GM10266 (cell line): ENCODE measurements around the gene AGPAT1.
"Not testable (repeated sequence)": the region's sequence is repeated elsewhere in the genome, so short reads cannot be mapped to it uniquely, and the experiment has no call there.

Experiments used
- DNase-seq: peaks from one replicate; pipeline ENCODE4 v3.0.0; 2012; ENCODE audit errors: extremely low spot score
- TF ChIP-seq, protein P1 (sequence below): IDR thresholded peaks from 2 replicates; pipeline ENCODE4 v1.5.1; 2012; ENCODE audit warnings: mild to moderate bottlenecking, low read depth; ENCODE audit not compliant: control insufficient read depth, insufficient read depth; ENCODE audit errors: missing control alignments

The AGPAT1 gene

DNA sequence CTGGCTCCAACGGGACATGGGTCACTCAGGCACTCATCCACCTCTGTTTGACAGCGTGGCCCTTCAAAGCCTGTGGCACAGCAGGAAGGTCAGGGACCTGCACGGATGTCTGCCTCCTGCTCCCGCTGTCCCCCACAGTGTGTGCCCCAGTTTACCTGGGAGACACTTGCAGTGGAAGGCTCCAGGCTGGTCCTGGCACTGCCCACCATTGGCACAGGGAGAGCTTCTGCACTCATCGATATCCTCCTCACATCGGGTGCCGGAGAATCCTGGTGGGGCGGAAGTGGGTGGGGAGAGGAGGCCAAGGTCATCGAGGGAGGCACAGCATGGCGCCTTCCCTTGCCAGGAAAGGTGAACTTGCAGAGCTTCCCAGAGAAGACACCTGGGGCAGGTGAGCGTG is 41.1 kb upstream of the AGPAT1 start:
- TF ChIP-seq, protein P1, sequence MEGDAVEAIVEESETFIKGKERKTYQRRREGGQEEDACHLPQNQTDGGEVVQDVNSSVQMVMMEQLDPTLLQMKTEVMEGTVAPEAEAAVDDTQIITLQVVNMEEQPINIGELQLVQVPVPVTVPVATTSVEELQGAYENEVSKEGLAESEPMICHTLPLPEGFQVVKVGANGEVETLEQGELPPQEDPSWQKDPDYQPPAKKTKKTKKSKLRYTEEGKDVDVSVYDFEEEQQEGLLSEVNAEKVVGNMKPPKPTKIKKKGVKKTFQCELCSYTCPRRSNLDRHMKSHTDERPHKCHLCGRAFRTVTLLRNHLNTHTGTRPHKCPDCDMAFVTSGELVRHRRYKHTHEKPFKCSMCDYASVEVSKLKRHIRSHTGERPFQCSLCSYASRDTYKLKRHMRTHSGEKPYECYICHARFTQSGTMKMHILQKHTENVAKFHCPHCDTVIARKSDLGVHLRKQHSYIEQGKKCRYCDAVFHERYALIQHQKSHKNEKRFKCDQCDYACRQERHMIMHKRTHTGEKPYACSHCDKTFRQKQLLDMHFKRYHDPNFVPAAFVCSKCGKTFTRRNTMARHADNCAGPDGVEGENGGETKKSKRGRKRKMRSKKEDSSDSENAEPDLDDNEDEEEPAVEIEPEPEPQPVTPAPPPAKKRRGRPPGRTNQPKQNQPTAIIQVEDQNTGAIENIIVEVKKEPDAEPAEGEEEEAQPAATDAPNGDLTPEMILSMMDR, result no peak
- DNase-seq, result no peak

DNA sequence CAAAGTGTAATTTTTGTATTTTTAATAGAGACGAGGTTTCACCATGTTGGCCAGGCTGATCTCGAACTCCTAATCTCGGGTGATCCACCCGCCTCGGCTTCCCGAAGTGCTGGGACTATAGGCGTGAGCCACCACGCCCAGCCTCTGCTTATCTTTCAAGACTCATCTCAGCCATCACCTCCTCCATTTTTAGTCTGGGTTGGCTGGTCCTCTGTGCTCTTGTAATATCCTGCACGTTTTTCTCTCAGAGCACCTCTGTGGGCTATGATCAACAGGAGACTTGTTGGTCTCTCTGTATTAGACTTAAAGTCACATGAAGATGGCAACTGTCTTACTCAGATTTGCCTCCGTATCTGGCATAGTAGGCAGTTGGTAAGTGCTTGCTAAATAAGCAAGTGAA is 40.4 kb upstream of the AGPAT1 start:
- TF ChIP-seq, protein P1, result no peak
- DNase-seq, result no peak

DNA sequence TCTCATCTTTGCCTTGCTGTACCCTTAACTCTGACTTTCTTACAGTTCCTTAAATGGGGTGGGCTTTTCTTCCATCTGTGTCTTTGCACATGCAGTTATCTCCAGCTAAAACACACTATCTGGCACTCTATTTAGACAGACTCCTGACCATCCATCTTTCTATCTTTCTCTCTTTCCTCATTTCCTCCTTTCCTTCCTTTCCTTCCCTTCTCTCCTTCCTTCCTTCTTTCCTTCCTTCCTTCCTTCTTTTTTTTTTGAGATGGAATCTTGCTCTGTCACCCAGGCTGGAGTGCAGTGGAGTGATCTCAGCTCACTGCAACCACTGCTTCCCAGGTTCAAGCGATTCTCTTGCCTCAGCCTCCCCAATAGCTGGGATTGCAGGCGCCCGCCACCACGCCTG is 39.7 kb upstream of the AGPAT1 start:
- TF ChIP-seq, protein P1, result no peak
- no peak for DNase-seq

DNA sequence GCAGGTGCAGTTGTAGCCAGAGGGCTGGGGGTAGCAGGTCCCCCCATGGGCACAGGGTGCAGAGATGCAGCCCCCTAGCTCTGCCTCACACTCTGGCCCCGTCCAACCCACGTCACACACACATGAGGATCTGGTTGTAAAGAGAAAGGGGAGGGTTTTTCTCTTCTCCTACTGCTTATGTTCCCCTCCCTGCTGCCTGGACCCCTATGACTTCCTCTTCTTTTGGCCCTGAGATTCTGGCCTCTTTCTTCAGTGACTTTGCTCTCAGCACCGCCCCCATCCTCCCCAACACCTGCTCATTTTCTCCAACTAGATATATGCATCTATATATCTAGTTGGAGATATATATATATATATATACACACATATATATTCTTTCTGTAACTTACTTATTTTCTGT is 38.2 kb upstream of the AGPAT1 start:
- DNase-seq, result no peak
- TF ChIP-seq, protein P1, result no peak

DNA sequence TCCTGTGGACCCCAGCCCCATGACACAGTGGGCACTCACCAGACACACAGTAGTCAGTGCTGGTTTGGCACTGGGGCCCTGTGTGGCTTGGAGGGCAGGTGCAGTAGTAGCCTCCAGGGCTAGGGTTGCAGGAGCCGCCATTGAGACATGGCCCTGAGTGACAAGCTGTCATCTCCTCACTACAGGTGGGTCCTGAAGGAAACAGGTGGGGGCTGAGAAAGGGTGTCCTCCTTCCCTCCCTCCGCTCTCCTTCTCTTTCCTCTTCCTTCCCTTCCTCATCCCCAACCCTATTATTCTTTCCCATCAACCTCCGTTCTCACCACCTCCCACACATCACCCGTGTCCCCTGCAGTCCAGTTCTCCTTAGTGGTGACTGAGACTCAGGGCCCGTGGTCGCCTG is 37.8 kb upstream of the AGPAT1 start:
- TF ChIP-seq, protein P1, result no peak
- DNase-seq, result no peak

DNA sequence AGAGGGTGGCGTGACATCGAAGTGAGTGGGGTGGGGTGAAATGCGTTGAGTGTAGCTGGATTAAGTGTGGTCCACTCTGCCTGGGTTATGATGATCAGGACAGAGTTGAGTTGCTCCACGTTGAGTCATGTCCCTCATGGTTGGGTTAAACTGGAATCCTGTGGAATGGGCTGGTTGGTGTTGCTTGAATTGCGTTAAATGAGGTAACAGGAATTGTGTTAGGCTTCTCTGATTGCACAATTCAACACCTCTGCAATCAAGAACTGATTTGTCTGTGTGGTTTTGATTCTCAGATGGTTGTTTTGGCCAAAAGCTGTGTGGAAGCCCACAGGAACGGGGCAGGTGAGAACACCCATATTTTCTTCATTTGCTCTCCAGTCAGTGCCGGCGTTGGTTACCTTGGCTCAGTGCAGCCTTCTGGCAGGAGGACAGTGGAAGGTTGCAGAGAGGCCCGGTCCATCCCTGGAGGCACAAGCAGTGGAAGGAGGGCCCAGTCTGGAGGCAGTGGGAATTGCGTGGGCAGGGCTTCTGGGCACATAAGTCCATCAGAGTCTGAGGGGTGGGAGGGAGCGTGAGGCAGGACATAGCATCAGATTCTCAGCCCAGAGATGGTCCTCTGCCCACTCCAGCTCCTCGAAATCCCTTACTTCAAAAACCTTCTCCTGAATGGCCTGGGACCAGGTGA is 36.3 kb upstream of the AGPAT1 start:
- no peak for DNase-seq
- TF ChIP-seq, protein P1, result no peak

DNA sequence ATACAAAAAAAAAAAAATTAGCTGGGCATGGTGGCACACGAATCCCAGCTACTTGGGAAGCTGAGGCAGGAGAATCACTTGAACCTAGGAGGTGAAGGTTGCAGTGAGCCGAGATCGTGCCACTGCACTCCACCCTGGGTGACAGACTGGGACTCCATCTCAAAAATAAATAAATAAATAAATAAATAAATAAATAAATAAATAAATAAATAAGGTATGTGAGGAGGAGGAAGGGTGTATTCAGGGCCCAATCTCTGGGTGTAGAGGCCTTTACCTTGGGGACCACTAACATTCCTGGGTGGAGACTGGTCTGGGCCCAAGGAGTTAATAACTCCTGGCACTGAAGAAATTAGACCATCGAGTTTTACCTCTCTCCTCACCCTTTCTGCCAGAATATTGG is 35.5 kb upstream of the AGPAT1 start:
- not testable (repeated sequence) for DNase-seq

DNA sequence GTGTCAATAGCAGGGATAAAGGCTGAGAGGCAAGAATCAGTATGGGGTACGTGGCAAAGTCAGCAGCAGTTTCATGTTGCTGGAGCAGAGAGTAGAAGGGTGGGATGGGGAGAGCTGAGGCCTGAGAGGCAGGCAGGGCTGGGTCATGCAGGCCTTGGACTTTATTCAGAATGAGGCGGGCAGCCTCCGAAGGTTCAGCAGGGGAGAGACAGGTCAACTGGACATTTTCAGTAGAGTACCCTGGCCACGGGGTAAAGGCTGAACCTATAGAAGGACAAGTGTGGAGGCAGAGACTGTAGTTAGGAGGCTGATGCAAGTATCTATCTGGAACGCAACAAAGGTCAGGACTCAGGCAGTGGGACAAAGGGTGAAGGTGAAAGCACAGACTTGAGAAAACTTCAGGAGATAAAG is 34.3 kb upstream of the AGPAT1 start:
- TF ChIP-seq, protein P1, result no peak
- DNase-seq, result no peak
